PC-9 (cell line): ENCODE measurements around the gene DPYSL4.

Experiments
- CTCF ChIP-seq: fragments of 200-600 bp; sonication (generic); conservative IDR thresholded peaks from 2 replicates; pipeline ENCODE4 v1.6.1; 2017; ENCODE audit warnings: mixed run types, antibody characterized with exemption, mild to moderate bottlenecking, moderate library complexity
- EZH2 ChIP-seq: fragments of 200-600 bp; sonication (generic); IDR thresholded peaks from 2 replicates; pipeline ENCODE4 v1.8.0; 2017; ENCODE audit warnings: antibody characterized with exemption, low read depth

DNA sequence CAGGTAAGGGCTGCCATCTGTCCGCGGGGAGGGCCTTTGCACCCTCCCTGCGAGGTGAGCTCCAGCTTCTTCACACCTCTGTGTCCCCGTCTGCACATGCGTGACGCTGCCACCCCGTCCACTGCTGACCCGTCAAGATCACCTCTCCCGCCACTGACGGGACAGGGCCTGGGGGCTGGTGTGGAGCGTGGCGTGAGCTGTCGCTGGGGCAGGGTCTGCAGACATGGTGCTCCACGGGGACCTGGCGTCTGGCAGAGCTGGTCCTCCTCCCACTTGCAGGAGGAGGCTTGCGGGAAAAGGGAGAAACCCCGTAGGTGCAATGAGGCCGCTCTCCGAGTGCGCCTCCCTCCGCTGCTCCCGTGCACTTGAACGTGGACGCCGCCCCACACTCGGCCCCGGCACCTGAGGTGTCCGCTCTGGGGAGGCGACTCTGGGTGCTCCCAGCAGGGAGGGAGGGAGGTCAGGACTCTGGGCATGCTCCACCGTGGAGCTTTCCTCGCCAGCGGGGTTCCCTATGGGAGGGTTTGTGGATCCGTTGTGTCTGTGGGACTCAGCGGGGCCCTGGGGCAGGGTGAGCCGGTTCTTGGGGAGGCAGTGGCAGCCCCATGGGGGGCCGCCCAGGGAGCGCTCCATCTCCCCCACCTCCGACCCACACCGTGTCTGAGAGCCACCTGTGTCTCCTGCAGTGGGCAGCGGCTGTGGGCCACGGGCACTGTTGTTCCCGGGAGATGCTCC, 17.6 kb upstream of the DPYSL4 start:
- TF ChIP-seq CTCF = no peak
- TF ChIP-seq EZH2 = no peak
